Gastrocnemius medialis (tissue), 4 donors: ENCODE results near the gene PDE6A.

ENCODE experiments used
- POLR2A ChIP-seq, 2 donors: fragments of 450-650 bp; IDR thresholded peaks; one replicate each; pipeline ENCODE4 v1.6.1; 2017; ENCODE audit warnings: antibody characterized with exemption in 2 of 2, mild to moderate bottlenecking in 2 of 2, moderate library complexity in 2 of 2
- TF ChIP-seq, protein P1 (sequence below), 5 experiments: fragments of 450-650 bp in 3 of 5; fragments of 200-600 bp in 2 of 5; sonication (generic) in 2 of 5; IDR thresholded peaks in 4 of 5; conservative IDR thresholded peaks in 1 of 5; 1 replicate in 4 of 5; 2 replicates in 1 of 5; pipeline ENCODE4 v1.5.1; 2016 to 2019; ENCODE audit warnings: antibody characterized with exemption in 5 of 5, mild to moderate bottlenecking in 3 of 5, moderate library complexity in 3 of 5

DNA sequence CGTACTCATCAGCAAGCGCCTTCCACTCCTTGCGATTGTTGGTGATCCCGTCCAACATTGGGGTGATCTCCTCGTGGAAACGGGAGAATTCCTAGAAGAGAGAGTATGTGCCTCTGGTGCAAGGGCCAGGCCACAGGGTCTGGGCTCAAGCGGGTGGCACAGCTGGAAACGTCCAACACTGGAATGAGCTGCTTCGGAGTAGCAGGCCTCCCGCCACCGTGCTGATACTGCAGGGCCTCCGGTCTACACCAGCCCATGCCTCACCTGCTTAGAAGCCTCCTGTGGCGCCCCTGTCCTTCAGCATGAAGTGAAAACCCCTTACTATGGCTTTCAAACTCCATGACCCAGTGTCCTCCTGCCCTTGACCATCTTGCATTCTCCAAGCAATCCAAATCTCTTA is 81.4 kb downstream of the PDE6A start:
- TF ChIP-seq, protein P1, sequence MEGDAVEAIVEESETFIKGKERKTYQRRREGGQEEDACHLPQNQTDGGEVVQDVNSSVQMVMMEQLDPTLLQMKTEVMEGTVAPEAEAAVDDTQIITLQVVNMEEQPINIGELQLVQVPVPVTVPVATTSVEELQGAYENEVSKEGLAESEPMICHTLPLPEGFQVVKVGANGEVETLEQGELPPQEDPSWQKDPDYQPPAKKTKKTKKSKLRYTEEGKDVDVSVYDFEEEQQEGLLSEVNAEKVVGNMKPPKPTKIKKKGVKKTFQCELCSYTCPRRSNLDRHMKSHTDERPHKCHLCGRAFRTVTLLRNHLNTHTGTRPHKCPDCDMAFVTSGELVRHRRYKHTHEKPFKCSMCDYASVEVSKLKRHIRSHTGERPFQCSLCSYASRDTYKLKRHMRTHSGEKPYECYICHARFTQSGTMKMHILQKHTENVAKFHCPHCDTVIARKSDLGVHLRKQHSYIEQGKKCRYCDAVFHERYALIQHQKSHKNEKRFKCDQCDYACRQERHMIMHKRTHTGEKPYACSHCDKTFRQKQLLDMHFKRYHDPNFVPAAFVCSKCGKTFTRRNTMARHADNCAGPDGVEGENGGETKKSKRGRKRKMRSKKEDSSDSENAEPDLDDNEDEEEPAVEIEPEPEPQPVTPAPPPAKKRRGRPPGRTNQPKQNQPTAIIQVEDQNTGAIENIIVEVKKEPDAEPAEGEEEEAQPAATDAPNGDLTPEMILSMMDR (IDR thresholded peaks at IDR 0.05 in 4 of 5, conservative IDR thresholded peaks at IDR 0.05 in 1 of 5), result no peak
- TF ChIP-seq POLR2A (IDR thresholded peaks at IDR 0.05), result no peak
